LNCAP (cell line): ENCODE results near the gene GRID1.

Source experiments
- CTCF ChIP-seq: fragments of 450-650 bp; IDR thresholded peaks from 2 replicates; pipeline ENCODE4 v1.5.1; 2017; ENCODE audit warnings: mild to moderate bottlenecking

Gene GRID1

GRCh38 chr10:86128360-86128759 is 238.2 kb downstream of the GRID1 start:
- TF ChIP-seq CTCF, result no peak

GRCh38 chr10:86127274-86127819 is 239.2 kb downstream of the GRID1 start:
- no peak for TF ChIP-seq CTCF

GRCh38 chr10:86124734-86125133 is 241.9 kb downstream of the GRID1 start:
- TF ChIP-seq CTCF, result no peak

GRCh38 chr10:86123715-86124114 is 242.9 kb downstream of the GRID1 start:
- no peak for TF ChIP-seq CTCF

- TF ChIP-seq CTCF, result no peak
Observed at GRCh38 chr10:86123304-86123703, 243.3 kb downstream of the GRID1 start.

- TF ChIP-seq CTCF, result no peak
Observed at GRCh38 chr10:86122646-86123045, 243.9 kb downstream of the GRID1 start.

- TF ChIP-seq CTCF, result no peak
Observed at GRCh38 chr10:86121200-86121599, 245.4 kb downstream of the GRID1 start.

GRCh38 chr10:86117051-86117450 is 249.5 kb downstream of the GRID1 start:
- TF ChIP-seq CTCF, result no peak
